HG03045 (cell line): ENCODE measurements around the gene OPN5.

ENCODE experiments used
- ATAC-seq: cut with Tn5 transposase; IDR thresholded peaks from one replicate; pipeline ENCODE4 v1.9.1; 2021; ENCODE audit warnings: mild to moderate bottlenecking, moderate library complexity; ENCODE audit not compliant: unreplicated experiment

The OPN5 gene

DNA sequence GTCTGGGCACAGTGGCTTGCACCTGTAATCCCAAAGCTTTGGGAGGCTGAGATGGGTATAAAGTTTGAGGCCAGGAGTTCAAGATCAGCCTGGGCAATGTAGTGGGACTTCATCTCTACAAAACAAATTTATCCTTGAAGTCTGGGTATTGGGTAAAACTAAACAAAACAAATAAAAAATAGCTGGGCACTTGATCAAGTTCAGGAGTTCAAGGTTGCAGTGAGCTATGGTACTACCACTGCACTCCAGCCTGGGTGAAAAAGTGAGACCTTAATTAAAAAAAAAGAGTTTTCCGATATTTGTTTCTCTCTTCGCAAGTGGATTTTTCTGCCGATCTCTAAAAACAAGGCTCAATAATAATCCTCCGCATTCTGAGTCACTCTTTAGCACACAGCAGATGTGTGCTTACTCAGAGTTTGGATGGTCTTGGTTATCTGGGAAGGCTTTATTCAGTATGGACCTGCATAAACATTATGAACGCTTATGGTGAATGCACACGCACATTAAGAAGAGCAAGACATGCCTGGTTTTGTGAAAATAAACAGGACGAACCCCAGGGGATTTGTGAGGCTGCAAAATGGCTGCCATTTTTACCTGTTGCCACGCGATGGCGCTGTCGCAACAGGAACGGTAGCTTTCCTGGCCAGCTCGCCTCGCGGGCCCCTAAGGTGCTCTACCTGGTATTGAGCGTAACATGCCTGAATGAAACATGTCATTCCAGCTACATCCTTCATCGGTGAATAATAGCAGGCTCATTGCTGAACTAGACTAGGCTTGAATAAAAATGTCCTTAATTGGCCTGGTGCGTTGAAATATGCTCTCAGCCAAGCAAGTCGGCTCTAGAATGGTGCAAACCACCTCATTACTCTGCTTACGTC, 6.0 kb downstream of the OPN5 start:
- ATAC-seq: no peak

DNA sequence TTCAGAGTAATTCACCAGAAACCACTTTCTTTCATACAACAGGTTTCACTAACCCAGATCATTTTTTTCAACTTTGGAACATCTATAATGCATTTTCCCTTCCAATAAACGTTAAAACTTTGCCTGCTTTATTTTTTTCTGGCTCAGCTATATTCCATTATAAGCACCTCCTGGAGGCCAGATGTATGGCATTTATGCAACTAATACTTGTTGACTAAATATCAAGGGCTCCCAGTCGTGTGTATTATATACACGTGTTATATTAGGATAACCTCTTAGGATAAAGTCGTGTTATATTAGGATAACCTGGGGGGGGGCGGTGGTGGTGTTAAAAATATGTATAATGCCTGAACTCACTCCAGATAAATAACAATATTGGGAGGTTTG, 6.7 kb downstream of the OPN5 start:
- ATAC-seq: no peak

DNA sequence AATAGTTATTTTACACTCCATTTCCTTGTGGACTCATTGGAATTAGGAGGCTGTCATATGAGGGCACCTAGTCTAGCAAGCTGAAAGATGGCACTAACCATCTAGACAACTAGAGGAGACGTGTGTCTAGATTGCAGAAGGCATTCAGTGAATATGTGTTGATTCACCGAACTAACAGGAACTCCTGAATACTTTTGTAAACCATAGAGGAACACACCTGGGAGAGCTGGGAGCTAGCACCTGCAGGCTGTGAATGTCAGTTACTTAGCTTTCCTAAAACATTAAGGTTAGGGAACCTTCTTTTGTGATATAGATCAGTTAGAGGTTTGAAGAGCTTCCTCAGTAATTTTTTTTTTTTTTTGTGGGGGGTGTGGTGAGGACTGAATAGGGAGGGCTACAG, 7.7 kb downstream of the OPN5 start:
- ATAC-seq: no peak

DNA sequence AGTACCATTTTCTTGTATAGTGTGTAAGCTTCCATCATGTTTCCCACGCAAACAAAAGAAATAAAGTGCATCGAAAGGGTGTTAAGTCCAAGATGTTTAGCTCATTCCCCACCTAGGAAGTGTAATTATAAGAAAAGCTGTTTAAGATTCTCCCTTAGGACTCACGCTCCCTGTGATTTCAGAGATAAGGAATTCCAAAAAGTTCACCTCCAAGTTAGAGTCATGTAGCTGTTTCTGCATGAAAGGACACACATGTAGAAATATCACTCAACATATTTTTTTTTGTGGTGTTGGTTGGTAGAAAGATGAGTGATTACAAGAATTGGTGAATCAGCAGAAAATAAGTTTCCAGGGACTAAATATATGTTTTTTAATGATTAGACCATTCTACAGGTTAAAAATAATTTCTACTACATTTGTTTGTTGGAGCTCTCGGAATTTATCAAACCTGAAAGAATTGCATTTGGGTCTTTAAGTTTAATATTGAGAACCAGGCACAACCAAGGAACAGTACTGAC, 10.4 kb downstream of the OPN5 start:
- ATAC-seq: no peak

DNA sequence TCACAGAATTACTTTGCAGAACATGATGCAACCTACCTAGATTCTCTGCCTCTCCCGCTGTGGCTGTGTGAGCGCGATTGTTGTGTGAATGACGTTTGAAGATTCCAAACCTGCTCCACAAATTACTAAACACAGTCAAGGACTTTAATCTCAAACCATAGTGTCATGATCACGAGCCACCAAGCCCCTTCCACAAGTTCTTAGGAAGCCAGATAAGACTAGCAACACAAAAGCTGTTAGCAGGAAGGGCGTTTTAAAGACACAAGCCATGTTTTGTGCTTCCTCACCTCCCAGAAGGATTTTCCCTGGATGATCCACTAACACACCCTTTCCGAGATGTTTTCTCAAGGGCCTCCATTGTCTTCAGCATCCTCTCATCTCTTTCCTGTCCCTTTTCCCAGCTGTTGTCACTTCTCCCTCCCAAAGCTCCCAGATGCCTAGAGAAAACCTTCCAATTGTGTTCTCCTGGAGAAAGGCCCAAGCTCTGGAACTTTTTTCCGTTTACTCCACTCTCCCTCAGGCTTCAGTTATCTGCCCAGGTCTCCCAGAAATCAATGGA, 12.8 kb downstream of the OPN5 start:
- ATAC-seq: no peak

DNA sequence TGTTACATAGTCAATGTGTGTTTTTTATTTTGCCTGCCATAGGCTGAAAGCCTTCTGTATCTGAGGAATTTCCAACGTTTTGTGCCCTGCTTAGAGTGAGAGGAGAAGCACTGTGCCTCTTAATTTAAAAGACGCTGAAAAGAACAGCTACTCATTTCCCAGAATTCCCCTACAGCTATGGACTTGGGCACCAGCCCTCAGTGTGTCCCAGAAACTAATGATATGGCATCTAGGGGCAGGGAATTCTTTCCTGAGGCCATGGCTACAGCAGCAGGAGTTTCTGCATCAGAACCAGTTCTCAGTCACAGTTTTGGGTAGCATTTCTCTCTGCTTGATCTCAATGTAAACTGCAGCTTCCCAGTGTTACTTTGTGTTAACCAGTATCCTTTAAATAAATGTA, 20.2 kb downstream of the OPN5 start:
- ATAC-seq: no peak

DNA sequence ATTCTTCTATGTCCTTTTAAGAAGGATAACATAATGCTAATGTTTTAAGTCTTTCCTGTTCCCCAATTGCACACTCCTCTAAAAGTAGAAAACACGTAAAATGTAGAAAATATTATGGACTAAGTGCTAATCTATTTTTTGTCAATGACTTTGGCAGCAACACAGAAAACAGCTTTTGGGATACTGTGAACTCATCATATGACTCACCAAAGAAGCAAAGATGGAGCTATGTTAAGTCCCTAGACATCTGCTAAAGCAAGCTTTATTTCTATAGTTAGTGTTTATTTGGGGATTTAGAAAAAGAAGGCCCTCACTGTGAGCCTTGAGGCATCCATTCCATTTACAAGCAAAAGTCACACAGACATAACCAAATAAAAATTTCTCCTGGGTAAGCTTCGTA, 23.0 kb downstream of the OPN5 start:
- no peak for ATAC-seq

DNA sequence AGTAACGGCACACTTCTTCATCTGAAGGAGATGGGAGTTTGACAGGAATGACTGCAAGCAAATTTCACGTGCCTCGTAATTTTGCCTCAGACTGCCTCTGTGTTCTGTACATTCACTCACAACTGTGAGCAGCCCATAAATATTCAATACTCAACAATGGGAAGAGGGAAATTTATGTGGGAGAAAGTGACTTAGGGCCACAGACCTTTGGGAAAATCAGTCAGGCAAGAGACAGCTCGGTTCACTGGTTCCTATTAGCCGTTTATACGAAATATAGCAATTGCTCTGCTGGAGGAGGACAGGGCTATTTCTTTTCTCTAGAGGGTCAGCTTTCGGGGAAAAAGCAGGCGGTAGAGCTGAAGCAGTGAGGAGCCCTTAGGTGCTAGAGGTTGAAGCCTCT, 28.0 kb downstream of the OPN5 start:
- ATAC-seq: no peak

DNA sequence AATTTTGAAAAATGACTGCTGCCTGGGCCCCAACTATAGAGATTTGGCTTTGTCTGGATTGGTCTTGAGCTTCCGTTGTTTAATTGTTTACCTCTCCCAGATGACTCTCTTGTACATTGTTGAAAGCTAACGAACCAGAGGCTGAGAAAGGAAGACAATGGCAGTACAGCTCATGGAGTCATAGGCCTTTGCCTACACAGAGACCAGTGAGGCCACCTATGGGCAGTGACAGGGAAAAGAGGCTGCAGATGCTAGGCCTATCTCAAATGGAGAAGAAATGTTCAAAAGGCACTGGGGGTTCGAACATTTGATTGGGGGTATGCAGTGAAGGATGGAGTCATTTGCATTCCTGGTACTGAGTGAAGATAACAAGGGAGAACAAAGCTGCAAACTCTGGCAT, 29.1 kb downstream of the OPN5 start:
- no peak for ATAC-seq

DNA sequence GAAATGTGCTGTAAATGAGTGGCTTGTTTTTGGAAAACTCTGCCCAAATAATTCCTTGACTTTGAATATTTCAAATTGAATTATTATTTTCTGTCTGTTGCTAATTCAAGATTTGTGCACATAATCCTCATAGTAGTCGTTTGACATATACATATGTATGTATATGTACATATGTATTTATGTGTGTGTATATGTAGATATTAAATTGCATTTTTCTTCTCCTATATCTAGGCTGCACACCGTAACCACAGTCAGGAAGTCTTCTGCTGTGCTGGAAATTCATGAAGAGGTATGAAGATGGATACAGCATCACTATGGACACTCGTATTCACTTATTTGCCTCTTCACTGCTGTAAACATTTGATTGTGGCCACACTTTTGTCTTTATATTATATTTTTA, 29.6 kb downstream of the OPN5 start:
- no peak for ATAC-seq

DNA sequence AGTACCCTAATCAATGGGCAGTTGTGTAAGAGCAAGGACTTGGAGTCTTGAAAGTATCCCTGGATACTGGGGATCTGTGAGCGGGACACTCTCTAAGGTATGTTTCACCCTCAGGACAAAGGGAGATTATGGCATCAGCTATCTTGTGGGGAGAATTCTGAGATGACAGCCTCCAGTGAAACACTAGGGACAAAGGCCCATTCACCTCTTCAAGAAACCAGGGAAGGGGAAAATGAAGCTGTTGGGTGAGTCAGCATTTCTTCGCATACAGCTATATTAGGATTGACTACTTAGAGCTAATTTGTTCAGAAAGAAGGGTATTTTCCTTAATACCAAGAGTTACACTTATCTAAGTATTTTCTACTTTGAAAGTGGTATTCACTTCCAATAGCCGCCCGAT, 35.9 kb downstream of the OPN5 start:
- no peak for ATAC-seq

DNA sequence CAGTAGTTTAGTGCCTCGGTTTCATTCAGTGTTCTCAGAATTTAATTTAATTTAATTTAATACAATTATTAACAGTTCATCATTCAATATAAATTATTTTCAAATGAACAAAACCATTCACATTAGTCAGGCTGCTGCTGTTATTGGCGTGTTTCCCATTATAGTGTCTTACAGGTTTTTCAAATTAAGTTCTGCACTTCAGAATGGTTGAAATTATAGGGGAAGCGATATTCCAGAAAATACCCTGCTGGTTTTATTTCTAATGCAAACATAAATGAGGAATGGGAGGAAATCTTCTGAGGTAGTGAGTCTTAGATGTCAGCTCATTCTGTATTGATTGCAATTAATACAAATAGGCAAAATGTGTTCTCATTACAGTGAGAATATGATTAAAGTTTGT, 37.6 kb downstream of the OPN5 start:
- ATAC-seq: no peak

DNA sequence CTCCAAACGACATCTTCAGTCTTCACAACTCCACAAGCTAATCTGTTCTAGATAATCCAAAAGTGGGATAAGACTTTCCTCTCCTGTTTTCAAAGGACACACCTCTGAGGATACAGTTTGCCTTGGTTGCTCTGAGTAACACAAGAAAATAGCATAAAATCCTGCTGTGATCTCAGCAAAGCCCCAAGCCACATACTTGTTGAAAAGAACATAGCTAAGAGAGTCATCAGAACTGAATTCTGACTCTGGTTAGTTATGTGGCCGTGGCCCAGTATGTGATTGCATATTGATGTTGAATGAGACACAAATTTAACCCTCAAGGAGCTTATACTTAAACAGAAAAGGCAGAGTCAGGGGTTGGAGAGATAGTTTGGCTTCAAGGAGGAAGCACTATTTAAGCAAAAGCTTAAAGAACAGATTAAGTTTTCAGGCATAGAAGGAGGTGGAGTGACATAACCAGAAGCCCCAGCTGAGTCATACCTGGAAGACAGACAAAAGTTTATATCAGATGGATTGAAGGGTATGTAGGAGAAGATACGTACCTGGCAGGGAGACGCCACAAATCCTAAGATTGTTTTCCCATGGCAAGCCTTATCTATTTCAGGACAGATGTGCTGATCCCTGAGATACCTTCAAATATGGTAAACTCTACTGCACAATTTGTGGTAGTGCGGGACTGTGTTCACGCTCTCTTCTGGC, 41.2 kb downstream of the OPN5 start:
- no peak for ATAC-seq

DNA sequence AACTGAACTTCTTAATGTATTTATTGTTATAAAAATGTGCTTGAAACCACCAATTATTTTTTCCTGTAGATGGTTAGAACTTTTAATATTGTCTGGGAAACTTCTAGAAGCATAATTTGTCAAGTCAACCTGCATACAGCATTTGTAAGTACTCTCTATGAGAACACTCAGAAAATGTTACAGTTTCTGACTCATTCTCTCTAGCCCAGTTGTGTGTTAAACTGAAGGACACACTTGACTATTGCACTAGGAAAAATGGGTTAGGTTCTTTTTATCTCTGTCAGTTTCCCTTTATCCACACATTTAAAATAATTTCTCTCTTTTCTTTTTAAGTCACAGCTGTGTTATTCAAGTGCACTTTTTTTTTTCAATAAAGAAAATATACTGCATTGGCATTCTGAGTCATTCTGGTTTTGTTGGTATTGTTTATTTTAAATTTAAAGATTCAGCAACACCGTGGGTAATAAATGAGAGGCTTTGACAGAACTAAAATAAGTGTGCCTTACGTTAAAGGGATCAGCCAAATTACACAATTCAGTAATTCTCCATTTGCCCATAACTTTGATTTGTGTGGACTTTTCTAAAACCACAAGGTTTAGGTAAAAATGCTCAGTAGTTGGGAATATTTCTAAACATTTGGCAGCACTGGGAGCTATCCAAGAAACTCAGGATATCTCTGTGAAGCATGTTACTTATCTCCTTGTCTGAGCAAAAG, 50.7 kb downstream of the OPN5 start:
- no peak for ATAC-seq

DNA sequence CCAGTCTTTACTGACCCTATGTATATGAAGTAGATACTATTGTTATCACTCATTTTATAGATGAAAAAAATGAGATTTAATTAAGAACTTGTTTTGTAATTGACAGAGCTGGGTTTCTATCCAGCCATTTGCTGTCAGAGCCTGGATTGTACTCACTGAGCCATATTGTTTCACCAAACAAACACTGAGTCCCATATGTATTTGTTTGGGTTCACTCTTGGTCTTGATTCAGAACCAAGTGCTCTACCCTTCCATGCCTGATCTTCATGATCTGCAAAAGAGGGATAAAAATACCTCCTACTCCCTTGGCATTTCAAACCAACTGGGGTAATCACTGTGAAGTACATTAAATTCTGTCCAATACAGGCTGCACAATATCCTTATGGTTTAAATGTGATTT, 52.4 kb downstream of the OPN5 start:
- ATAC-seq: no peak

DNA sequence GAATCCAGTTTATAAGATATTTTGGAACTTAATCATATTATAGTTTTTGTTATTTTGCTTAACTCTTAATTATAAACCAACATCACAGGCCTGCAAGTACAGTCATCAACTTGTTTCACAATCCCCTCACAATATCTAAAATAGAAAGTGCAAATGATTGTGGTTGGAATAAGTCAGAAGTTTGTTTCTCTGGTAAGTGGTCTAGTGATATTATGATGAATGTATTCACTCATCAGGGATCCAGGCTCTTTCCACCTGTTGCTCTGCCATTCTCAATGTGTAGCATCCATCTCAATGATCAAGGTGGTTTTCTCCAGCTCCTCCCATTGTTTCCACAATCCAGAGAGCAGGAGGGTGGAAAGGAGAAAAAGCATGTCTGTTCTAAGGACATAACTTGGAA, 54.2 kb downstream of the OPN5 start:
- ATAC-seq: no peak

DNA sequence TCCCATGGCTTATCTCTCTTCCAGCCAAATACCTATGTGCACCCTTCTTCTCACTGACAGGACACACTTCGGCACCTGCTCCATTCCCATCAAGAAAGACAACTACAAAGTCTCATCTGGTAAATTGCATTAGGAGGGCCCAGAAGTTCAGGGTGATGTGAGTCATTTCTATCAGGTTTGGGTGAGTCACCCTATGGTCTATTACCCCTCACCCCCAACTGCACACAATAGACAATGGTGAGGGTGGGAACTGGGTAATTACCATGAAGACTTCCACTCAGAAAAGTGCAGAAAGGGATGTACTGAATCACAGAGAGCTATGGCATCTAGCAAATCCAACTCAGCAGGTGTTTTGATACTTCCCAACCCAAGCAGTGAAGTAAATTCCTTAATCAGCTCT, 54.8 kb downstream of the OPN5 start:
- ATAC-seq: no peak

DNA sequence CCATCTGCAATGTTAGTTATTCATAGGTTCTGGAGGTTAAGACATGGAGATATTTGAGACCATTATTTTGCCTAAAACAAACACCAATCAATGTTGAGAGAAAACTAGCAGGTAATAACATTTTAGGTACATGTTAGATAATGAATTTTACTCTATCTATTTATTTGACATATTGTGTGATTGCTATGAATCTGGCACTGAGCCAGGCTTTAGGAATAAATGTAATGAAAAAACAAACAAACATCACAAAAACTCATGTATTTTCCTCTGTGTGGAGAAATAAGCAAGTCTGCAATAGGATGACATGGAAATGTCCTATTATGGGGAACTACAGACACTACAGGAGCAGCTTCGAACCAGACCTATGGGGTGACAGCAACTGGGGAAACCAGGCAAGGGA, 57.8 kb downstream of the OPN5 start:
- ATAC-seq: no peak

DNA sequence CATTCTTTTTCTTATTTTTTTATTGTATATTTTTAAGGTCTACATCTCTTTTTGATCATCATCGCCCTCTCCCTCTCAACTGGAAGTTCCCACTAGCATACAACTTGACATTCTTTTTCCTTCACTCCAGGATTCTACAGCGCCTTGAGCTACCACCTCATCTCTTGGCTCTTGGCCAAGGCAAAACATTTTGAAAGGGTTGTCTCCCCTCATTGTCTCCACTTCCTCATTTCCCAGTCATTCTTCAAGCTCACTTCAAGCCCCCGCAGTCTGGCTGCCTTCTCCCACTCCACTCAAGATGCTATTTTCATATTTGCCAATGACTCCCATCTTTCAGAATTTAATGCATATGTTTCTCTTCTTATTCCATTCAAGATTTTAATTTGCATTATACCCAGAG, 63.0 kb downstream of the OPN5 start:
- no peak for ATAC-seq

DNA sequence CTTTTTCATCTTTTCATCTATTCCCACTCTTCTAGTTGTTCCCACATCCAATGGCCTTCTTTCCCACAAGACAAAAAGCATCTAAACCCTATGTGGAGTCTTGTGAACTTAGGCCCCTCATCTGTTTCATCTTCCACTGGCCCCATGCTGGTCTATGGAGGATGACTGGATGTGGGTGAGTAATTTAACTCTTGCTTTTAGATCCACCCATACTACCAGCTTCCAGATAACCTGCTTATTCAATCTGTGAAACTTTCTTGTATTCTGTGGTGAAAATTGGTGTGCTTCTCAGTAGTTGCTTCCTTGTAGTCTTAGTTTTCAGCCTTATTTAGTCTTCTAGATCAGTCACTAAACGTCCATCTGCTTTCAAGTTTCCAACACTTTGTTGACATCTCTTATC, 64.9 kb downstream of the OPN5 start:
- ATAC-seq: no peak

DNA sequence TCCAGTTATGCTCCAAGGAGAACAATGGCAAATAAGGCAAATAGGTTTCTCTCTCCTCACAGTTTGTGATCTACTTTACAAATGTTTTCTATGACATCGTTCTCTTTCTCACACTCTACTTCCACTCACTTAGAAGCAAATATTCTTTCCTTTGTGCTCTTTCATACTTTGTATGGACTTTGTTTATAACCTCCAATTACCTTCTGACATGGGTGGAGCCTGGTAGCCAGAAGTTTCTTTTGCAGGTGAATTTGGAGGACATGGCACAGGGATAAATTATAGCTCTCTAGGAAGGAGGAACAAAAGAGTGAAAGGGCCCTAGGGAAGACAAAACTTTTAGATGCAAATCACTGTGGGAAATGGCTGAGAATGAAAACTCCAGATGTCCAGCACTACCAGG, 69.3 kb downstream of the OPN5 start:
- ATAC-seq: no peak
